GM23248 (cell line): ENCODE results near the gene RNF225. TPM values are rescaled to one million over a fixed set of nuclear protein-coding genes. Genes with fewer than 3 reads are reported as not detected.

Source experiments
- DNase-seq: peaks from one replicate; pipeline ENCODE4 v3.0.0-alpha.2; 2015
- H2AFZ ChIP-seq: fragments of 200-600 bp; sonication (generic); 2 replicates; pipeline ENCODE4 v1.6.1; 2016; ENCODE audit warnings: antibody characterized with exemption
- H3F3A ChIP-seq: fragments of 200-600 bp; sonication (generic); 2 replicates; pipeline ENCODE4 v1.6.1; 2016; ENCODE audit warnings: mild to moderate bottlenecking, antibody characterized with exemption, mixed run types; ENCODE audit not compliant: insufficient read depth
- H3K27ac ChIP-seq: fragments of 200-600 bp; sonication (generic); 2 replicates; pipeline ENCODE4 v1.5.1; 2016; ENCODE audit warnings: mild to moderate bottlenecking
- H3K27me3 ChIP-seq: fragments of 200-600 bp; sonication (generic); replicated peaks from 2 replicates; pipeline ENCODE4 v1.6.1; 2016; ENCODE audit warnings: mild to moderate bottlenecking; ENCODE audit not compliant: insufficient read depth
- H3K36me3 ChIP-seq: fragments of 200-600 bp; sonication (generic); 2 replicates; pipeline ENCODE4 v1.6.1; 2016; ENCODE audit warnings: low read depth, mild to moderate bottlenecking
- H3K4me1 ChIP-seq: fragments of 200-600 bp; sonication (generic); 2 replicates; pipeline ENCODE4 v1.6.1; 2016; ENCODE audit warnings: mild to moderate bottlenecking; ENCODE audit not compliant: insufficient read depth
- H3K4me2 ChIP-seq: fragments of 200-600 bp; sonication (generic); one replicate; pipeline ENCODE4 v1.6.1; 2016; ENCODE audit warnings: mild to moderate bottlenecking; ENCODE audit not compliant: unreplicated experiment
- H3K4me3 ChIP-seq: fragments of 200-600 bp; sonication (generic); 2 replicates; pipeline ENCODE4 v1.5.1; 2016; ENCODE audit warnings: mild to moderate bottlenecking
- H3K79me2 ChIP-seq: fragments of 200-600 bp; sonication (generic); 2 replicates; pipeline ENCODE4 v1.6.1; 2016; ENCODE audit warnings: mild to moderate bottlenecking; ENCODE audit not compliant: insufficient read depth
- H3K9ac ChIP-seq: fragments of 200-600 bp; sonication (generic); 2 replicates; pipeline ENCODE4 v1.6.1; 2016; ENCODE audit warnings: mild to moderate bottlenecking
- H3K9me2 ChIP-seq: fragments of 200-600 bp; sonication (generic); 2 replicates; pipeline ENCODE4 v1.6.1; 2016; ENCODE audit warnings: mixed run types, mild to moderate bottlenecking, moderate library complexity; ENCODE audit not compliant: insufficient read depth
- H3K9me3 ChIP-seq: fragments of 200-600 bp; sonication (generic); one replicate; pipeline ENCODE4 v1.6.1; 2017; ENCODE audit warnings: low read depth
- H4K20me1 ChIP-seq: fragments of 200-600 bp; sonication (generic); 2 replicates; pipeline ENCODE4 v1.6.0; 2016; ENCODE audit not compliant: insufficient read depth
- EZH2 ChIP-seq: fragments of 200-600 bp; sonication (generic); IDR thresholded peaks from 2 replicates; pipeline ENCODE4 v1.6.1; 2018; ENCODE audit warnings: antibody characterized with exemption, mild to moderate bottlenecking; ENCODE audit not compliant: insufficient read depth, poor library complexity, severe bottlenecking
- EZH2phosphoT487 ChIP-seq: fragments of 200-600 bp; sonication (generic); IDR thresholded peaks from 2 replicates; pipeline ENCODE4 v1.6.1; 2018; ENCODE audit warnings: antibody characterized with exemption, moderate library complexity, mild to moderate bottlenecking, low read depth; ENCODE audit not compliant: insufficient read depth
- WGBS, 2 experiments: methylation state at CpG; one replicate each; pipeline ENCODE4 v1.1.6; 2015 to 2017; ENCODE audit warnings: low lambda C conversion rate in 2 of 2, low coverage in 1 of 2; ENCODE audit errors: missing lambda C conversion rate in 2 of 2; 5-methylcytosine and 5-hydroxymethylcytosine counted together
- in situ Hi-C: fragments of 300-500 bp; cut with MboI; formaldehyde crosslinking; loops from 2 replicates; pipeline ENCODE4 v1.15.0; 2020
- polyA plus RNA-seq: library from polyadenylated mRNA; unstranded; fragments of >200 nt; fragmentation: Nextera tagmentation; extraction: Ambion mirVana; gene quantifications from 2 replicates; pipeline ENCODE4 v1.2.1, GENCODE V29; 2016
- total RNA-seq: library from RNA; depleted of rRNA; stranded (reverse); fragments of >200 nt; shearing (Covaris generic); gene quantifications from 2 replicates; pipeline ENCODE4 v1.2.3, GENCODE V29; 2014

RNF225 gene
- total and polyA plus RNA-seq, 2 experiments from 2014 or later, result not detected

DNA sequence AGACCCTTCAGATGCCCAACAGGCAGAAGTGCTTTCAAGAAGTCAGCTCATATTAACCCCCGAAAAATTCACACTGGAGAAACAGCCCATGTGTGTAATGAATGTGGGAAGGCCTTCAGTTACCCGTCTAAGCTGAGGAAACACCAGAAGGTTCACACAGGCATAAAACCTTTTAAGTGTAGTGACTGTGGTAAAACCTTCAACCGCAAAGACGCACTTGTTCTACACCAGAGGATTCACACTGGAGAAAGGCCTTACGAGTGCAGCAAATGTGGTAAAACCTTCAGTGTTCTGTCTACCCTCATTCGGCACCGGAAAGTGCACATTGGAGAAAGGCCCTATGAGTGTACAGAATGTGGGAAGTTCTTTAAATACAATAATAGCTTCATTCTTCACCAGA lies 21.6 kb downstream of the RNF225 start:
- Histone ChIP-seq H3K9me2 (no peaks in the 10 kb centered on the region), H3K9me3 (no peaks in the 10 kb centered on the region), H3K27me3 (no peaks in the 10 kb centered on the region), H3K4me3 (no peak overlapping the region), H3K9ac (no peak overlapping the region), H3F3A (no peaks in the 10 kb centered on the region), H4K20me1 (no peaks in the 10 kb centered on the region), H3K36me3 (peaks cover 37% of the 10 kb centered on the region), H3K4me1 (no peaks in the 10 kb centered on the region), H2AFZ (no peak overlapping the region), H3K4me2 (no peak overlapping the region), H3K27ac (no peak overlapping the region), H3K79me2 (peaks cover 48% of the 10 kb centered on the region)
- 94 to 97% methylated on average over 7 of the region's 7 CpGs for WGBS, 2 experiments
- DNase-seq, result no peak
- in situ Hi-C loops, result no loop called here
- TF ChIP-seq EZH2phosphoT487 (no peak), EZH2 (no peak)

GRCh38 chr19:58428617-58429016 lies 33.2 kb downstream of the RNF225 start:
- in situ Hi-C loops, result no loop called here
- Histone ChIP-seq H3K9me3 (peaks cover 17% of the 10 kb centered on the region), H3K4me2 (no peak overlapping the region), H3K9me2 (no peaks in the 10 kb centered on the region), H2AFZ (no peak overlapping the region), H3K79me2 (peaks cover 11% of the 10 kb centered on the region; the same call in 1 of the 2 replicates), H3K4me1 (no peaks in the 10 kb centered on the region), H3F3A (0 out of 2 replicates have a peak, but pooled peaks cover 7% of the 10 kb centered on the region), H4K20me1 (no peaks in the 10 kb centered on the region), H3K4me3 (no peak overlapping the region), H3K27ac (no peak overlapping the region), H3K27me3 (no peaks in the 10 kb centered on the region), H3K9ac (no peak overlapping the region), H3K36me3 (peaks cover 25% of the 10 kb centered on the region)
- TF ChIP-seq EZH2, result no peak
- TF ChIP-seq EZH2phosphoT487, result no peak
- 50 to 60% methylated on average over 1 of the region's 1 CpG for WGBS, 2 experiments
- DNase-seq, result no peak

DNA sequence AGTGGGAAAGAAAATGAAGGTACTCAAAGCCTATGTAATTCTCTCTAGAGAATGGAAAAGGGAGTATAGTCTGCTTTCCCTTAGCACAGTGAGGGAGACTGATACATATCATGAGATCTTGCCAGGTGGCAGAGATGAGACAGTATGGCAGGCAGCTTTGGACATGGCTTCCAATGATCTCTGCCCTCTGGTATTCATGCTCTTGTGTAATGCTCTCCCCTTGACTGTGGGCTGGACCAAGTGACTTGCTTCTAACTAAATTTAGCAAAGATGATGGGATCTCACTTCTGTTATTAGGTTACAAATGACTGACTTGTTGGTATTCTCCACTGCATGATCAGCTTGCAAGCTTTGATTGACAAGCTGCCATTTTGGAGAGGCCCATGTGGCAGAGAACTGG lies 34.3 kb downstream of the RNF225 start:
- no peak overlapping the region for H3K4me2 ChIP-seq
- DNase-seq, result peak; percentile 39
- 0 out of 2 replicates have a peak, but pooled peaks cover 13% of the 10 kb centered on the region for H3F3A ChIP-seq
- no peak overlapping the region for H3K27ac ChIP-seq
- H3K4me3 ChIP-seq, result no peak overlapping the region
- no peaks in the 10 kb centered on the region for H4K20me1 ChIP-seq
- H3K9me3 ChIP-seq, result peaks cover 21% of the 10 kb centered on the region
- H3K79me2 ChIP-seq, result peaks cover 14% of the 10 kb centered on the region; the same call in 1 of the 2 replicates
- TF ChIP-seq EZH2 (no peak), EZH2phosphoT487 (no peak)
- no peaks in the 10 kb centered on the region for H3K27me3 ChIP-seq
- in situ Hi-C loops, result no loop called here
- no peaks in the 10 kb centered on the region for H3K9me2 ChIP-seq
- no peak overlapping the region for H3K9ac ChIP-seq
- no peak overlapping the region for H2AFZ ChIP-seq
- no peaks in the 10 kb centered on the region for H3K4me1 ChIP-seq
- H3K36me3 ChIP-seq, result peaks cover 36% of the 10 kb centered on the region

- peaks cover 57% of the 10 kb centered on the region for H3K36me3 ChIP-seq
Observed at GRCh38 chr19:58434217-58434616, 38.8 kb downstream of the RNF225 start.

More at GRCh38 chr19:58434217-58434616, 38.8 kb downstream of the RNF225 start:
- H3K9ac ChIP-seq, result no peak overlapping the region
- no peak for TF ChIP-seq EZH2phosphoT487
- H3K4me3 ChIP-seq, result no peak overlapping the region
- peaks cover 17% of the 10 kb centered on the region for H3K9me3 ChIP-seq
- no peak overlapping the region for H2AFZ ChIP-seq
- H3F3A ChIP-seq, result 0 out of 2 replicates have a peak, but pooled peaks cover 13% of the 10 kb centered on the region
- no peaks in the 10 kb centered on the region for H4K20me1 ChIP-seq
- no peaks in the 10 kb centered on the region for H3K4me1 ChIP-seq
- peak; percentile 26 for DNase-seq
- peaks cover 35% of the 10 kb centered on the region for H3K79me2 ChIP-seq
- H3K9me2 ChIP-seq, result no peaks in the 10 kb centered on the region
- WGBS, 2 experiments, result 85 to 94% methylated on average over 2 of the region's 2 CpGs
- no peak overlapping the region for H3K4me2 ChIP-seq
- no peak overlapping the region for H3K27ac ChIP-seq
- H3K27me3 ChIP-seq, result no peaks in the 10 kb centered on the region
- in situ Hi-C loops, result no loop called here
